ENCODE data around the gene IQCF6. TPM values are rescaled to one million over a fixed set of nuclear protein-coding genes. Genes with fewer than 3 reads are reported as not detected.
"Not testable (repeated sequence)": the region's sequence is repeated elsewhere in the genome, so short reads cannot be mapped to it uniquely, and the experiment has no call there.

Gene IQCF6
- total RNA-seq, 2 experiments from 2014 or later, result not detected

DNA sequence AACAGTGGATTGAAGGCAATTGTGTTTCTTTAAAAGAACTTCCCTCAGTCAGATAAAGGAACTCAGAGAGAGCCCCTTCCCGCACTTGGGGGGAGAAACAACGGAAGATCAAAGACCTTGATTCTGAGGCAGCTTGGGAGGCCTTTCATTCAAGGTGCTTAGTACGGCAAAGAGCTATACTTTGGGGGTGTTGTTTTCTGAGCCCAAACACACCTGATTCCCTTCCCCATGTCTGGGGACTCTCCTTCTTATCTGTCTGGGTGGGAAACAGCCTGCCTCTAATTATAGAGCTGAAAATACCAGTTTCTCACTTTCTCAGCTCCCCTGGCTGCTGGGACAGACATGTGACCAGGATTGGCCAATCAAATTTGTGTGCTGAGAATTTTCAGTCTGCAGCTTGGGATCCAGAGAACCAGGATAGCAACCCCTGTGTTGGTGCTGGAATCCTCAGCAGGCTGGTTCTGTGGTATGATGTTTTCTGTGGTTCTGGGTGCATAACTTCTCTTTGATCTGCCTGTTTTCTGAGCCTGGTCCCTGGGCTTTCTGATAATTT lies 19.4 kb upstream of the IQCF6 start:
- no peak for ATAC-seq
- no peaks in the 10 kb centered on the region for H3K36me3 Mint-ChIP-seq (ENCODE audit: low read depth)
- POLR2A ChIA-PET, result interaction anchor here (0.7 kb wide), 1 partner anchor 36 kb away, joined by 3 read pairs; no protein-coding TSS in a partner anchor
- H3K4me3 Mint-ChIP-seq, result no peak overlapping the region
- no peaks in the 10 kb centered on the region for H3K9me3 Mint-ChIP-seq
- H3K4me1 Mint-ChIP-seq (ENCODE audit: low read depth), result peaks cover 35% of the 10 kb centered on the region
- intact Hi-C loops (cut with micrococcal nuclease), result no loop called here
- peaks cover 15% of the 10 kb centered on the region for H3K27me3 Mint-ChIP-seq
- CTCF ChIA-PET, result interaction anchor here (0.7 to 7.2 kb wide), 20 partner anchors 9 to 298 kb away, joined by 3 to 84 read pairs (median 4); partner anchors contain the start of gene DCAF1
- no peak overlapping the region for H3K27ac Mint-ChIP-seq
- TF ChIP-seq CTCF (IDR thresholded peaks at IDR 0.05), result no peak
- no peak for DNase-seq

DNA sequence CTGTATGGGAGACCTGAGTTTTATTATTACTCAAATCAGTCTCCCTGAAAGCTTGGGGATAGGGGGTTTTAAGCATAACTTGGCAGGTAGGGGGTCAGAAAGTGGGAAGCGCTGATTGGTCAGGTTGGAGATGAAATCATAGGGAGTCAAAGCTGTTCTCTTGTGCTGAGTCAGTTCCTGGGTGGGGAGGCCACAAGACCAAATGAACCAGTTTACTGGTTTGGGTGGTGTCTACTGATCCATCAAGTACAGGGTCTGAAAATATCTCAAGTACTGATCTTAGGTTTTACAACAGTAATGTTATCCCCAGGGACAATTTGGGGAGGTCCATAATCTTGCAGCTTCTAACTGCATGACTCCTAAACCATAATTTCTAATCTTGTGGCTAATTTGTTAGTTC lies 17.8 kb upstream of the IQCF6 start:
- intact Hi-C loops (cut with micrococcal nuclease), result no loop called here
- peak; percentile 49 for DNase-seq
- POLR2A ChIA-PET, result interaction anchor here (0.6 kb wide), 1 partner anchor 62 kb away, joined by 3 read pairs; no protein-coding TSS in a partner anchor

DNA sequence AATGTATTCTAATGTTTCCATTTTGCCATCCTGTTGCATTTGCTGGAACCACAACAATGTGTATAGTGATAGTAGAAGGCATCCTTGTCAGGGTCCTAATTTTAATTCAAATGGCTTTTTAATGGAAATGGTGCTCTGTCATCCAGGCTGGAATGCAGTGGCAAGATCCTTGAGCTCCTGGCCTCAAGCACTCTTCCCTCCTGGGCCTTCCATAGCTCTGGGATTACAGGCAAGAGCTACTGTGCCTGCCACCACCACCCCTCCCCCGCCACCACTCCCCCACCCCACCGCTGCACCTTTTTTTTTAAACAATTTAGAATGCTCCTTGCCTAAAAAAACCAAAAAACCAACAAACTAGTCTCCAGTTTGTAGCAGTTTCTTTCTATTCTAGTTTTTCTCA lies 15.2 kb upstream of the IQCF6 start:
- ChIA-PET POLR2A (no interaction called here), CTCF (no interaction called here)

More for the DNA sequence above, 17.8 kb upstream of the IQCF6 start:
- Mint-ChIP-seq H3K9me3 (no peaks in the 10 kb centered on the region), H3K4me1 (ENCODE audit: low read depth) (peaks cover 32% of the 10 kb centered on the region), H3K27me3 (peaks cover 11% of the 10 kb centered on the region), H3K36me3 (ENCODE audit: low read depth) (no peaks in the 10 kb centered on the region), H3K27ac (no peak overlapping the region), H3K4me3 (no peak overlapping the region)
- peak; percentile 78 for ATAC-seq
- no peak for TF ChIP-seq CTCF (IDR thresholded peaks at IDR 0.05)
- CTCF ChIA-PET, result interaction anchor here (1.3 to 7.2 kb wide), 3 partner anchors 69 to 127 kb away, joined by 3 to 84 read pairs (median 41); no protein-coding TSS in a partner anchor

GRCh38 chr3:51792206-51792605 lies 13.2 kb upstream of the IQCF6 start:
- Mint-ChIP-seq H3K9me3 (no peaks in the 10 kb centered on the region), H3K4me1 (ENCODE audit: low read depth) (peaks cover 19% of the 10 kb centered on the region), H3K27me3 (peaks cover 6% of the 10 kb centered on the region), H3K27ac (no peak overlapping the region), H3K4me3 (no peak overlapping the region), H3K36me3 (ENCODE audit: low read depth) (no peaks in the 10 kb centered on the region)
- CTCF ChIA-PET, result interaction anchor here (2.3 kb wide), 1 partner anchor 8 kb away, joined by 8 read pairs; no protein-coding TSS in a partner anchor
- DNase-seq (no peak), ATAC-seq (no peak)
- TF ChIP-seq CTCF (IDR thresholded peaks at IDR 0.05), result no peak
- POLR2A ChIA-PET, result no interaction called here
- intact Hi-C loops (cut with micrococcal nuclease), result no loop called here

More for the DNA sequence above, 15.2 kb upstream of the IQCF6 start:
- intact Hi-C loops (cut with micrococcal nuclease), result no loop called here
- peaks cover 28% of the 10 kb centered on the region for H3K4me1 Mint-ChIP-seq (ENCODE audit: low read depth)
- ATAC-seq, result no peak
- peaks cover 11% of the 10 kb centered on the region for H3K27me3 Mint-ChIP-seq
- no peaks in the 10 kb centered on the region for H3K36me3 Mint-ChIP-seq (ENCODE audit: low read depth)
- H3K27ac Mint-ChIP-seq, result no peak overlapping the region
- H3K9me3 Mint-ChIP-seq, result no peaks in the 10 kb centered on the region
- no peak for TF ChIP-seq CTCF (IDR thresholded peaks at IDR 0.05)
- no peak overlapping the region for H3K4me3 Mint-ChIP-seq
- no peak for DNase-seq

- Mint-ChIP-seq H3K27me3 (peaks cover 5% of the 10 kb centered on the region), H3K36me3 (ENCODE audit: low read depth) (no peaks in the 10 kb centered on the region), H3K9me3 (no peaks in the 10 kb centered on the region), H3K4me1 (ENCODE audit: low read depth) (peaks cover 13% of the 10 kb centered on the region), H3K4me3 (no peak overlapping the region), H3K27ac (no peak overlapping the region)
- intact Hi-C loops (cut with micrococcal nuclease), result no loop called here
- TF ChIP-seq CTCF (IDR thresholded peaks at IDR 0.05), result no peak
- DNase-seq, result no peak
- ChIA-PET POLR2A (no interaction called here), CTCF (interaction anchor here (1.0 to 1.7 kb wide), 3 partner anchors 9 to 79 kb away, joined by 3 to 4 read pairs (median 4); no protein-coding TSS in a partner anchor)
- ATAC-seq, result no peak
Measured at GRCh38 chr3:51789437-51789836, 10.4 kb upstream of the IQCF6 start.

DNA sequence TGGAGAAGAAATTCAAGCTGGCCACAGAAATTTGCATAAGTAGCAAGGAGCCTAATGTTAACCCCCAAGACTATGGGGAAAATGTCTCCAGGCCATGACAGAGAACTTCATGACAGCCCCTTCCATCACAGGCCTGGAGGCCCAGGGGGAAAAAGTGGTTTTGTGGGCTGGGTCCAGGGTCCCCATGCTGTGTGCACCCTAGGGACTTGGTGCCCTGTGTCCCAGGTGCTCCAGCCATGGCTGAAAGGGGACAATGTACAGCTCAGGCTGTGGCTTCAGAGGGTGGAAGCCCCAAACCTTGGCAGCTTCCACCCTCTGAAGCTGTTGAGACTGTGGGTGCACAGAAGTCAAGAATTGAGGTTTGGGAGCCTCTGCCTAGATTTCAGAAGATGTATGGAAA lies 8.5 kb upstream of the IQCF6 start:
- ATAC-seq; H3K36me3 Mint-ChIP-seq (ENCODE audit: low read depth); H3K4me3 Mint-ChIP-seq; DNase-seq; H3K27me3 Mint-ChIP-seq; H3K27ac Mint-ChIP-seq; POLR2A ChIA-PET; intact Hi-C loops (cut with micrococcal nuclease); H3K9me3 Mint-ChIP-seq: not testable (repeated sequence)
- CTCF ChIA-PET, result interaction anchor here (1.0 kb wide), 1 partner anchor 32 kb away, joined by 3 read pairs; no protein-coding TSS in a partner anchor
- H3K4me1 Mint-ChIP-seq (ENCODE audit: low read depth), result peaks cover 13% of the 10 kb centered on the region
